ENCODE data around the gene TNK1. TPM values are rescaled to one million over a fixed set of nuclear protein-coding genes. Genes with fewer than 3 reads are reported as not detected.

The TNK1 gene
- polyA plus RNA-seq, 1 of the 3 experiments (the other 2 are of a cell fraction), result 0.64 TPM

DNA sequence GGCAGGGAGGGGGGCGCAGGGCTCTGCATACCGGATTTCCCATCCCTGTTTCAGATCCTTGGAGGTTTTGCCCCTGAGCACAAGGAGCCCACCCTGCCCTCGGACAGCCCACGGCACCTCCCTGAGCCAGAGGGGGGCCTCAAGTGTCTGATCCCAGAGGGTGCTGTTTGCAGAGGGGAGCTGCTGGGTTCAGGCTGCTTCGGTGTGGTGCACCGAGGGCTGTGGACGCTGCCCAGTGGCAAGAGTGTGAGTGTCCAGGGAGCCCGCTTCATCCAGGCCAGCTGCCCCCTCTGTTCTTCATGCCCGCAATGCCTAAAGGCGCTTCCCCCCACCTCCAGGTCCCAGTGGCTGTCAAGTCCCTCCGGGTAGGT, 2.5 kb downstream of the TNK1 start:
- Histone ChIP-seq H3K4me3 (ENCODE audit: low read depth in 2 of 2, low read length in 1 of 2) (peak overlapping the region in 1 of 2 experiments; percentile 42; a peak in 1 of 4 replicates), H3K9me3 (no peaks in the 10 kb centered on the region), H2AFZ (ENCODE audit: low read depth) (no peak overlapping the region), H3K9me2 (no peaks in the 10 kb centered on the region), H3K27ac (ENCODE audit: low read depth in 2 of 2, low read length in 1 of 2) (no peak overlapping the region; a peak in 1 of 4 replicates), H3K4me2 (no peak overlapping the region), H3K27me3 (ENCODE audit: insufficient read depth) (peaks cover 8% of the 10 kb centered on the region; the same call in 1 of the 2 replicates), H3K36me3 (replicated peaks in 1 of 2; ENCODE audit: control insufficient read depth in 1 of 2, insufficient read depth in 2 of 2, low read length in 1 of 2) (no peaks in the 10 kb centered on the region), H3K79me2 (ENCODE audit: insufficient read depth) (no peaks in the 10 kb centered on the region), H3K9ac (no peak overlapping the region), H4K20me1 (ENCODE audit: insufficient read depth) (no peaks in the 10 kb centered on the region), H3K4me1 (ENCODE audit: control insufficient read depth in 1 of 2, insufficient read depth in 2 of 2, low read depth in 1 of 2, low read length in 1 of 2) (peaks cover 0 to 32% of the 10 kb centered on the region in 2 experiments; a peak in 2 of 4 replicates), H3F3A (replicated peaks; ENCODE audit: insufficient read depth) (peaks cover 2% of the 10 kb centered on the region)
- POLR2A ChIA-PET, result interaction anchor here (1.0 kb wide), 1 partner anchor 68 kb away, joined by 3 read pairs; the partner anchor contains the start of gene GPS2
- DNase-seq, result no peak
- WGBS (ENCODE audit: low lambda C conversion rate), result 79% methylated on average over 11 of the region's 11 CpGs
- no peak for TF ChIP-seq SIN3A (IDR thresholded peaks at IDR 0.05; ENCODE audit: borderline replicate concordance, low read depth, low read length)
- no peak for TF ChIP-seq NFIC (IDR thresholded peaks at IDR 0.05; ENCODE audit: borderline replicate concordance)
- no peak for TF ChIP-seq RXRA (IDR thresholded peaks at IDR 0.05; ENCODE audit: borderline replicate concordance, low read depth)
- TF ChIP-seq POLR2AphosphoS5 (IDR thresholded peaks at IDR 0.05; ENCODE audit: low read depth, low read length), result no peak
- no peak for TF ChIP-seq NRF1 (IDR thresholded peaks at IDR 0.05; ENCODE audit: low read depth, low read length)
- no peak for TF ChIP-seq FOXJ3 (CRISPR knock-in tag; IDR thresholded peaks at IDR 0.05)
- no peak for TF ChIP-seq TEAD4 (IDR thresholded peaks at IDR 0.05; ENCODE audit: borderline replicate concordance, insufficient read depth)
- TF ChIP-seq GABPA (IDR thresholded peaks at IDR 0.05; ENCODE audit: low read depth), result no peak
- CTCF ChIA-PET, result interaction anchor here (0.7 to 2.3 kb wide), 5 partner anchors 10 to 178 kb away, joined by 3 to 12 read pairs (median 6); partner anchors contain the start of genes PLSCR3 and SENP3

DNA sequence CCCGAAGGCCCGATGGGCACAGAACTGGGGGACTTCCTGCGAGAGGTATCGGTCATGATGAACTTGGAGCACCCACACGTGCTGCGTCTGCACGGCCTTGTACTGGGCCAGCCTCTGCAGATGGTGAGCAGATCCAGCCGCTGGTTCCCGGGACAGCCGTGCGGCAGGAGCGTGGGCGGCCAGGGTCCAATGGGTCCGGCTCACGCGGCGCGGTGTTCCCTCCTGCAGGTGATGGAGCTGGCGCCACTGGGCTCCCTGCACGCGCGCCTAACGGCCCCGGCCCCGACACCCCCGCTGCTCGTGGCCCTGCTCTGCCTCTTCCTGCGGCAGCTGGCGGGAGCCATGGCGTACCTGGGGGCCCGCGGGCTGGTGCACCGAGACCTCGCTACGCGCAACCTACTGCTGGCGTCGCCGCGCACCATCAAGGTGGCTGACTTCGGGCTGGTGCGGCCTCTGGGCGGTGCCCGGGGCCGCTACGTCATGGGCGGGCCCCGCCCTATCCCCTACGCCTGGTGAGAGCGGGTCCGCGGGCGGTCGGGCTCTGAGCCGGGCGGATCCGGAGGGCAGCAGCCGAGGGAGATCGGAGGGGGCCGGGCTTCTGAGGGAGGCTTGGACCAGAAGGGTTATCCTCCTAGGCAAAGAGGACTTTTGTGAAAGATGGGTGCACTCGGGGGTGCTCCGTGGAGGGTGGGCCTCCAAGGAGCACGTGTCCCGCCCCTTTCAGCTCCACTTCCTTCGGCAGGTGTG, 3.0 kb downstream of the TNK1 start:
- Histone ChIP-seq H3K4me3 (ENCODE audit: low read depth in 2 of 2, low read length in 1 of 2) (peak overlapping the region in 1 of 2 experiments; percentile 42; a peak in 2 of 4 replicates), H3K79me2 (ENCODE audit: insufficient read depth) (no peaks in the 10 kb centered on the region), H3K9me3 (no peaks in the 10 kb centered on the region), H3K27me3 (ENCODE audit: insufficient read depth) (peaks cover 8% of the 10 kb centered on the region; the same call in 1 of the 2 replicates), H3K9me2 (no peaks in the 10 kb centered on the region), H3F3A (replicated peaks; ENCODE audit: insufficient read depth) (peaks cover 2% of the 10 kb centered on the region), H3K36me3 (replicated peaks in 1 of 2; ENCODE audit: control insufficient read depth in 1 of 2, insufficient read depth in 2 of 2, low read length in 1 of 2) (peaks cover 0 to 4% of the 10 kb centered on the region in 2 experiments), H3K9ac (no peak overlapping the region), H3K4me2 (peak overlapping the region; percentile 50), H4K20me1 (ENCODE audit: insufficient read depth) (no peaks in the 10 kb centered on the region), H3K27ac (ENCODE audit: low read depth in 2 of 2, low read length in 1 of 2) (peak overlapping the region in 1 of 2 experiments; percentile 25; a peak in 1 of 4 replicates), H2AFZ (ENCODE audit: low read depth) (no peak overlapping the region), H3K4me1 (ENCODE audit: control insufficient read depth in 1 of 2, insufficient read depth in 2 of 2, low read depth in 1 of 2, low read length in 1 of 2) (peaks cover 0 to 32% of the 10 kb centered on the region in 2 experiments; a peak in 2 of 4 replicates)
- ChIA-PET POLR2A (interaction anchor here (1.0 to 1.1 kb wide), 2 partner anchors 69 to 200 kb away, joined by 3 read pairs; partner anchors contain the start of genes GPS2 and MPDU1), CTCF (interaction anchor here (1.0 to 2.3 kb wide), 4 partner anchors 10 to 177 kb away, joined by 3 to 12 read pairs (median 4); partner anchors contain the start of genes PLSCR3 and SENP3)
- WGBS (ENCODE audit: low lambda C conversion rate), result 34% methylated on average over 35 of the region's 65 CpGs
- TF ChIP-seq SMC3 (IDR thresholded peaks at IDR 0.05; ENCODE audit: low read depth, low read length) (no peak), RCOR1 (IDR thresholded peaks at IDR 0.05; ENCODE audit: low read length) (no peak), POLR2AphosphoS5 (IDR thresholded peaks at IDR 0.05; ENCODE audit: low read depth, low read length) (0 out of 2 replicates have a peak, but pooled peaks have one; percentile 37), YY1 (IDR thresholded peaks at IDR 0.05; ENCODE audit: low read depth) (no peak), USF2 (IDR thresholded peaks at IDR 0.05; ENCODE audit: borderline replicate concordance, low read depth, low read length) (no peak), ELF1 (IDR thresholded peaks at IDR 0.05) (no peak), USF1 (IDR thresholded peaks at IDR 0.05; ENCODE audit: borderline replicate concordance, low read depth) (no peak), RFX5 (IDR thresholded peaks at IDR 0.05; ENCODE audit: low read length) (no peak), SIN3A (IDR thresholded peaks at IDR 0.05; ENCODE audit: borderline replicate concordance, low read depth, low read length) (no peak)
- DNase-seq, result peak; percentile 95
